ENCODE measurements around the gene OGFR.

OGFR gene

DNA sequence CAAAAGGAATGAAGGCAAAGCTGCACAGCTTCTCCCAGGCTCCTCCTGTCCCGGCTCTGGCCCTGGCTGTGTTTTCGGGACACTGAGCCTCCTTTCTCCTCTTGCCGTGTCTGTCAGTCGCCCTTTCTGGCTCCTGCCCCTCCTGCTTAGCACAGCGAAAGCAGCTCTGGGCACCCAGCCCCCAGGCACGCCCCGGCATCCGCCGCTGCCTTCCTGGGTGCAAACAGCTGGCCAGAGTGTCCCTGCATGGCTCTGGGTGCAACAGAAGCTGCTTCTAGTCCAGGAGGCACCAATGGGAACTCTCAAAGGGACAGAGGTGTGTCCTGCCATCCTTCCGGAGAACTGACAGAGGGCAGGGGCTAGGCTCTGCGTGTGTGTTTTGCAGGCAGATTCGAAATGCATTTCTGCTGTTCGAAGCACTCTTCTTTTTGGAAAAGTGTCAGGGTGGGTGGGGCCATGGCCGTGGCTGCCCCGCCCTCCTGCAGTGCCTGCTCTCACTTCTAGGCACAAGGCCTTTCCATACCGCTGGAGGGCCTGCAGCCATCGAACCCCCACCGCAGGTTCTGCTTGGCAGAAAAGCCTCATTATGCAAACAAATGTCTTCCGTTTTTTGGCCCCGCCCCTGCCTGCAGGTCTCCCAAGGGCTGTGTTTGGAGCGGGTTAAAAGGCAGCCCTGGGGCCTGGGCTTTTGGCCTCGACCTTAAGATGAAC lies 27.7 kb downstream of the OGFR start:
- no peak for DNase-seq (ENCODE audit: low read depth)
- H3K4me3 ChIP-seq (ENCODE audit: control insufficient read depth, low read depth, low read length): no peak overlapping the region
- TF ChIP-seq, protein P1, sequence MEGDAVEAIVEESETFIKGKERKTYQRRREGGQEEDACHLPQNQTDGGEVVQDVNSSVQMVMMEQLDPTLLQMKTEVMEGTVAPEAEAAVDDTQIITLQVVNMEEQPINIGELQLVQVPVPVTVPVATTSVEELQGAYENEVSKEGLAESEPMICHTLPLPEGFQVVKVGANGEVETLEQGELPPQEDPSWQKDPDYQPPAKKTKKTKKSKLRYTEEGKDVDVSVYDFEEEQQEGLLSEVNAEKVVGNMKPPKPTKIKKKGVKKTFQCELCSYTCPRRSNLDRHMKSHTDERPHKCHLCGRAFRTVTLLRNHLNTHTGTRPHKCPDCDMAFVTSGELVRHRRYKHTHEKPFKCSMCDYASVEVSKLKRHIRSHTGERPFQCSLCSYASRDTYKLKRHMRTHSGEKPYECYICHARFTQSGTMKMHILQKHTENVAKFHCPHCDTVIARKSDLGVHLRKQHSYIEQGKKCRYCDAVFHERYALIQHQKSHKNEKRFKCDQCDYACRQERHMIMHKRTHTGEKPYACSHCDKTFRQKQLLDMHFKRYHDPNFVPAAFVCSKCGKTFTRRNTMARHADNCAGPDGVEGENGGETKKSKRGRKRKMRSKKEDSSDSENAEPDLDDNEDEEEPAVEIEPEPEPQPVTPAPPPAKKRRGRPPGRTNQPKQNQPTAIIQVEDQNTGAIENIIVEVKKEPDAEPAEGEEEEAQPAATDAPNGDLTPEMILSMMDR (IDR thresholded peaks at IDR 0.05; ENCODE audit: control insufficient read depth, insufficient read depth, low read depth, low read length, missing control alignments): no peak

DNA sequence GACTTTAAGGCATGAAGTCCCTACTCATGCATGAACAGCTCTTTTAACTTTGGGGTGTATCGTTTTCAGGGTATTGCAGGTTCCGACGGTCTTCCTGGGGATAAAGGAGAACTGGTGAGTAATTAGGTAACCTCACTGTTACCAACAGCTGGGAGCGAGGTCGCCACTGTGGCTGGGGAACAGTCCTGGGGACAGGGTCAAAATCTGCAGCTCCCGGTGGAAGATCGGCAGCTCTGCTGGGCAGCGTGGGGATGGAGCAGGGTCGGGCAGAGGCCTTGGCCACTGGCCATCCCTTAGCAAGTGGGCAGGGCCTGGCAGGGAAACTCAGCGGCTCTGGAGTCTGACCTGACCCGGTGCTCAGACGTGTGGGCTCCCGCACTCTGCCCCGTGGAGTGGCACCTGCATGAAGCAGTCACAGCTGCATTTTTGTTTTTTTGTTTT lies 28.3 kb downstream of the OGFR start:
- no peak overlapping the region for H3K4me3 ChIP-seq (ENCODE audit: control insufficient read depth, low read depth, low read length)
- DNase-seq (ENCODE audit: low read depth): no peak
- TF ChIP-seq, protein P1 (IDR thresholded peaks at IDR 0.05; ENCODE audit: control insufficient read depth, insufficient read depth, low read depth, low read length, missing control alignments): no peak

DNA sequence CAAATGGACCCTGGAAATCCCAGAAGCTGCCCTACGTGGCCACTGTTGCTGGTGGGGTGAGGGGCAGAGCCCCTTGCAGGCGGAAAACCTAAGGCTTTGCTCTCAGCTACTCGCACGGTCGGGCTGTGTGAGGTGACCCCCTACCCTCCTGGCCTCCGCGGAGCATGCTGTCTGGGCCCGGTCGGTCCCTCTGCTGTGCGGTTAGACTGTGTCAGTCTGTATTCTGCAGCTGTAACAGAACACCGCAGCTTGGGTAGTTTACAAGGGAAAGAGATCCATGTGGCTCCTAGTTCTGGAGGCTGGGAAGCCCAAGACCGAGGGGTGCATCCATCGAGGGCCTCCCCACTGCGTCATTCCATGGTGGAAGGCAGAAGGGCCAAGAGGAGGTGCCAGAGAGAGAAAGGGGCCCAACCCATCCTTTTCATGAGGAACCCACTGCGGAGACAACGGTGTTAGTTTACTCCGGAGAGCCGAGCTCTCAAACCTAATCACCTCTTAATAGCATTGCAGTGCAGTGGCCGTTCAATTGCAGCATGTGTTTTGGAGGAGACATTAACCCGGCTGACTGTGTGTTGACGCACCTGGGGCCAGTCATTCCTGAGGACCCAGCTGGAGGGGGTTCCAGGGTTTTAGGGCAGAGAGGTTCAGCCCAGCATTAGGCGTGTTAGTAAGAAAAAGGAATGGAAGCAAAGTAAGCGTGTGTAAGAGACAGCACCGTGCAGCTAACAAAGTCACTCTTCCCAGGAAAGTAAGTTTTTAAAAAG lies 30.5 kb downstream of the OGFR start:
- no peak for DNase-seq (ENCODE audit: low read depth)
- TF ChIP-seq, protein P1 (IDR thresholded peaks at IDR 0.05; ENCODE audit: control insufficient read depth, insufficient read depth, low read depth, low read length, missing control alignments): no peak
- H3K4me3 ChIP-seq (ENCODE audit: control insufficient read depth, low read depth, low read length): no peak overlapping the region

DNA sequence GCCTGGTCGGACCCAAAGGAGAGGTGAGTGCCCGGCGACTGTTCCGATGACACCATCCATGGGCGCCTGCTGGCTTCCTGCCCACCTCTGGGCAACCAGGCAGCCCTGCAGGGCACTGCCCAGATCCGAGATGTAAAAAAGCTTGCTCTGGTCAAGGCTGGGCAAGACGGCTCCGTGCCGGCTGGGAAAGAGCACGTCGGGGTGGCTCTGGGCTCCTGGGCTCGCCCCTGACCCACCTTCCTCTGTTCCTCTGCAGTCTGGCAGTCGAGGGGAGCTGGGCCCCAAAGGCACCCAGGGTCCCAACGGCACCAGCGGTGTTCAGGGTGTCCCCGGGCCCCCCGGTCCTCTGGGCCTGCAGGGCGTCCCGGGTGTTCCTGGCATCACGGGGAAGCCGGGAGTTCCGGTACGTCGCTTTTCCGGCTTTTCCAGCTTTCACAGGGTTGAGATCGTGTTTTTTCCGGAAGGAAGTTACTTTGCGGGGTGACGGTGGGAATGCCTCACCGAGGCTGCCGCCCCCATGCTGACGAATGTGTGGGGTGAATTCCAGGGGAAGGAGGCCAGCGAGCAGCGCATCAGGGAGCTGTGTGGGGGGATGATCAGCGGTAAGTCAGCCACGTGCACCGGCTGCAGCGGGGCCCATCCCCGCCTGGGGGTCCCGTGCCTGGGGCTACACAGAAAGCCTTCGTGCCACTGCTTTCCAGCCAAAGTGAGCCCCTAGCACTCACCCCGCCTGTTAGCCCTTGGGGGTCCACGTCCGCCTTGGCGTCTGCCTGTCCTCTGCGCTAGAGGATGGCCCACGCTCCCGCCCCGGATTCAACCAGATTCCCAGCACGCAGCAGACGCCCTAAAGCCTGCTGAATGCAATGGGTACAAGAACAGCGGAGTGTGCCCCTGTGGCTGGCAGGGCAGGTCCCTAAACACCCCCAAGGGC lies 31.6 kb downstream of the OGFR start:
- no peak for DNase-seq (ENCODE audit: low read depth)
- TF ChIP-seq, protein P1 (IDR thresholded peaks at IDR 0.05; ENCODE audit: control insufficient read depth, insufficient read depth, low read depth, low read length, missing control alignments): no peak

DNA sequence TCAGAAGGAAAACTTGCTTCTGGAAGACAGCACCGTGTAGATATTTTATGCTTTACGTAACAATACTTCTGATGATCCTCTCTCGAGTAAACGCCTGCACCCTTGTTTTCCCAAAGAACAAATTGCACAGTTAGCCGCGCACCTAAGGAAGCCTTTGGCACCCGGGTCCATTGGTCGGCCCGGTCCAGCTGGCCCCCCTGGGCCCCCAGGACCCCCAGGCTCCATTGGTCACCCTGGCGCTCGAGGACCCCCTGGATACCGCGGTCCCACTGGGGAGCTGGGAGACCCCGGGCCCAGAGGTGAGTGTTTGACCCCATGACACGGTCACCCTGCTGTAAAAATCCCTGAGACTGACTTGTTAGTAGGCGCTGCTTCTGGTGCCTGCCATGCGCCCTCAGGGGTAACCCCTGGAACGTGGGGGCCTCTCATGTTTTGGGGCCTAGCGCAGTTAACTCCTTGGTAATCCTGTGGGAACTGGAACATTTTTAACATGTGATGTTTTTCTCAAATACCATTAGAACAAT lies 32.4 kb downstream of the OGFR start:
- TF ChIP-seq, protein P1 (IDR thresholded peaks at IDR 0.05; ENCODE audit: control insufficient read depth, insufficient read depth, low read depth, low read length, missing control alignments): no peak
- no peak overlapping the region for H3K4me3 ChIP-seq (ENCODE audit: control insufficient read depth, low read depth, low read length)
- DNase-seq (ENCODE audit: low read depth): no peak

More for the DNA sequence above, 31.6 kb downstream of the OGFR start:
- no peak overlapping the region for H3K4me3 ChIP-seq (ENCODE audit: control insufficient read depth, low read depth, low read length)

DNA sequence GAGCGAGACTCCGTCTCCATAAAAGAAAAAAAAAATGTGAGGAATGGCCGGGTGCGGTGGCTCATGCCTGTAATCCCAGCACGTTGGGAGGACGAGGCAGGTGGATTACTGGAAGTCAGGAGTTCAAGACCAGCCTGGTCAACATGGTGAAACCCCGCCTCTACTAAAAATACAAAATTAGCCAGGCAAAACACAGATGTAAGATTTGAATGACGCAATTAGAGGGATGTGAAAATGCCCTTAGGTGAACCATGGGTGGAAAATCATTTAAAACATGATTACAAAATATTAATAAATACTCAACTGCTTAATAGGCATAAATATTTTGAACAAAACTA lies 33.1 kb downstream of the OGFR start:
- DNase-seq (ENCODE audit: low read depth): no peak
- no peak overlapping the region for H3K4me3 ChIP-seq (ENCODE audit: control insufficient read depth, low read depth, low read length)
- TF ChIP-seq, protein P1 (IDR thresholded peaks at IDR 0.05; ENCODE audit: control insufficient read depth, insufficient read depth, low read depth, low read length, missing control alignments): no peak

Data from AG09309 (cell line).